Activated CD4-positive, alpha-beta T cell treated with anti-CD3 and anti-CD28 coated beads for 48 hours (primary cell): ENCODE data around the gene BCOR.
A peak's percentile ranks its signal among the peaks of the same experiment; 100 is the strongest.

Experiments used
- DNase-seq: peaks from one replicate; pipeline ENCODE4 v3.0.0-alpha.2; 2020

BCOR gene

DNA sequence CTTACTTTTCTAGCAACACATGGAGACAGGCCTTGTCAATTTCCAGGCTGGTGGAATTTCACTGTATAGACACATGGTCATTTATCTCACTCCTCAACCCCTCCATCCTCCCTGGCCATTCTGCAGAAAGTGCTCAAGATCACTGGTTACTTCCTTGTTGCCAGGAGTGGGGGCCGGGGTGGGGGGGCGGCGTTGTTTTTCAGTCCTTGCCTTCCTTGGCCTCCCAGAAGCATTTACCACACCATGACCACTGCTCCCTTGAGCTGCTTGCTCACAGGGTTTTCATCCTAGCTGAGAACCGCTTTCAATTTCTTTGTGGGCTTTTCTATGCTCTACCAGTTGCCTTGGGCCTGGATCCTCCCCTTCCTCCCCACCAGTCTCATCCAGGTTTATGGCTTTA lies 14.1 kb upstream of the BCOR start:
- DNase-seq, result no peak

GRCh38 chrX:40109288-40110008 lies 11.7 kb upstream of the BCOR start:
- peak; percentile 42 for DNase-seq

GRCh38 chrX:40108959-40109287 lies 11.2 kb upstream of the BCOR start:
- DNase-seq, result peak; percentile 71

GRCh38 chrX:40108162-40108958 lies 10.6 kb upstream of the BCOR start:
- DNase-seq, result peak; percentile 13

- peak; percentile 53 for DNase-seq
These were observed 9.8 kb upstream of the BCOR start for GRCh38 chrX:40107291-40108161.

- no peak for DNase-seq
These were observed 9.0 kb upstream of the BCOR start for GRCh38 chrX:40106676-40107290.

- DNase-seq, result peak; percentile 80
These were observed 8.3 kb upstream of the BCOR start for GRCh38 chrX:40105835-40106675.

DNA sequence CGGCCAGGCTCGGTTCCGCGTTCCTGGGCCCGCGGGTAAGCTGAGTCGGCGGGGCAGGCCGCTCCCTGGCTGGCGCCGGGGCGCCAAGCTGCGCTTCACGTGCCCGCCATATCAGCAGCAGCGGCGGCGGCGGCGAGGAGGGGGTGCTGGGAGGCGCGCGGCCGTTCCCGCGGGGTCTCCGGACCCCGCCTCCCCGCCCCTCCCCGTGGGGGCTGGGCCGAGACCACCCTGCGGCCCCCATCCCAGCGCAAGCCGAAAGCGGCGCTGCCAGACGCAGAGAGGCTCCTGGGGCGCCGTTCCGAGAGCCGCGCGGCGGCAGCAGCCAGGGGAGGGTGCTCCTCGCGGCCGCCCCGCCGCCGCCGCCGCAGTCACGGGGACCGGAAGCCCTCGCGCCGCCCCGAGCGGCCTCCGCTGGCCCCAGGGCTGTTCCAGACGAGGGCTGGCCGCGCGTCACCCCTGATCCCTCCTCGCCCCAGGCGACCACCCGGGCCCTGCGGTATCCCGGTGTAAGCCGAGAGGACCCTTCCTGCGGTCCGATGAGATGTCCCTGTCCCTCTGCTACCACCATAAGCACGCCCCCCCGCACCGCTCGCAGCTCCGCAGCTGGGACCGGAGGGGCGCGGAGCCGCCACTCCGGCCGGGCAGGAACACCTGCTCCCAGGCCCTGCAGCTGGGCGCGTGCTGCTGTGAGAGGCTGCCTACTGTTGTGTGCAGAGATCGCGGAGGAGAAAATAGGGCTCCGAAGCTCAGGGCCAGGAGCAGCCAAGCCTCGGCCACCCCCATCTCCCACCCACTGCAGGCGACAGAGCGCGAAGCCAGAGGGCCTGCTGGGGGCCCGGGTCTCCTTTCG lies 7.5 kb upstream of the BCOR start:
- peak; percentile 32 for DNase-seq

DNA sequence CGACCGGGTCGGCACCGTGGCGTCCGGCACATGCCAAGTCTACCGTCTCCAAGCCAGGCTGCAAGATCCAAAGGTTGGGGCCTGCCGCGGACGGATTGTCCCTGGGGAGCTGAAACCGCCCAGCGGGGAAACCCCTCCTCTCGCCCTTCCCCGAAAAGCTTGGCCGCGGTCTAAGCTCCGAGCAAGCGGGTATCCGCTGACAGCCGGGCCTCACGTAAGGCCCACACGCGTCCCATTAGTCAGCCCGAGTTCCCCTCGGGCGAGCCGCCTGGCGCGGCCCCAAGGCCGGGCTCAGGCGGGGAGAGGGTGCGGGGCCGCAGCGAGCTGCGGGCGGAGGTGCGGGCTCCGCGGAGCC lies 6.8 kb upstream of the BCOR start:
- DNase-seq, result peak; percentile 34

GRCh38 chrX:40103565-40104323 lies 6.0 kb upstream of the BCOR start:
- DNase-seq, result no peak

DNA sequence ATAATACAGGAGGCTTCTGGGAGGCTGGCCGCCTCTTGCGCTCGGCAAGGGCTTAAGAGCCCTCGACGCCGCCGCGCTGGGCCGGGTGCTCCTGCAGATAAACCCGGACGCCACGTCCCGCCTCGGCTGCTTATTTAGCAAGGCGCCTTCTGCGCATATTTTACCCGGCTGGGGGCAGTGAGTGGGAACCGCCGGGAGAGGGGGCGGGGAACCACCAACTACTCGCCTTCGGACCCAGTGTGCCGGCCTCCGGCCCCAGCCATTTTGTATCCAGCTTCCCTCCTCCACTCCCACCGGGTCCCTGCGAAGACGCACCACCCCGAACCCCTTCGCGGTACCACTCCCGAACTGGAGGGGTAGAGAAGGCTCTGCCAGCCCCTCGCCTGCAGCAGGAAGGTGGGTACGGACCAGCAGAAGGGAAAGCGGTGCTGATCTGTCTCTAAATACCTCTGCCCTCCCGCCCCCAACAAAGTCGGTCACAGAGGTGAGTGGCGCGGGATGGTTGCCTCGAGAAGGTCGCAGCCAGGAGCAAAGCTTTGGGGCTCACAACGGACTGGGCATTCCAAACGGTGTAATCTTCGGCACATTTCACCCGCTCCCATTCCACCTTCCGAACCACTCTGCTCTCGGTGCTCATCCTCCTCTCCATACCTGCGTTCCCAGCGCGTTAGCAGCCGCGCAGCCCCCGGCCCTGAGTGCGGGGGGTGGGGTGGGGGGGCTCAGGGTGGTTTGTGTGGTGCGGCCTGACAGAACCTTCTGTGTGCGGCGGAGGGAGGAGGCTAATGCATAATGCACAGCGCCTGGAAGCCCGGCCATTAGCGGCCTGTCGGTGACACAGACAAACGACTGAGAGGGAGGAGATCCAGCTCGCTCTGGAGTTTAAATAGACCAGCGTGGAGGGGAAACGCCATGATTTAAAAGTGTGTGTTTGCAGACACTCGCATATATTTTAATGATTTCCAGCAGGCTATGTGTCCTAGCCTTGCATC lies 4.9 kb upstream of the BCOR start:
- DNase-seq, result no peak

DNA sequence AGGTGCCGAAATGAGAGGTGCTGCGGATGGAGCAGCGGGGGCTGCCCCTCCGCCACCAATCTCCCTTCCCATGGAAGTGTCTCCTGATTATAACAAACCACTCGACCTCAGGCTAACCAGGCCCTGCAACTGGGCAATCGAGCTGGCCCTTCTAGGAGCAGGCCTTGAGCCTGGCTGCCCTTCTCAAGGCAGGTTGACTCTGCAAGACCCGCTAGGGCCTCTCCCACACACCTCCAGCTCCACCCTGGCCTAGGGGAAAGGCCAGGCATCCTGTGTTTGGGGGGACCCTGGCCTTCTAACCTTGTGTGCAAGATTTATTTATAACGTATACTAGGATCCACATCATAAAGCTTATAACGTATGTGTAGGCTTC lies 3.7 kb upstream of the BCOR start:
- no peak for DNase-seq

DNA sequence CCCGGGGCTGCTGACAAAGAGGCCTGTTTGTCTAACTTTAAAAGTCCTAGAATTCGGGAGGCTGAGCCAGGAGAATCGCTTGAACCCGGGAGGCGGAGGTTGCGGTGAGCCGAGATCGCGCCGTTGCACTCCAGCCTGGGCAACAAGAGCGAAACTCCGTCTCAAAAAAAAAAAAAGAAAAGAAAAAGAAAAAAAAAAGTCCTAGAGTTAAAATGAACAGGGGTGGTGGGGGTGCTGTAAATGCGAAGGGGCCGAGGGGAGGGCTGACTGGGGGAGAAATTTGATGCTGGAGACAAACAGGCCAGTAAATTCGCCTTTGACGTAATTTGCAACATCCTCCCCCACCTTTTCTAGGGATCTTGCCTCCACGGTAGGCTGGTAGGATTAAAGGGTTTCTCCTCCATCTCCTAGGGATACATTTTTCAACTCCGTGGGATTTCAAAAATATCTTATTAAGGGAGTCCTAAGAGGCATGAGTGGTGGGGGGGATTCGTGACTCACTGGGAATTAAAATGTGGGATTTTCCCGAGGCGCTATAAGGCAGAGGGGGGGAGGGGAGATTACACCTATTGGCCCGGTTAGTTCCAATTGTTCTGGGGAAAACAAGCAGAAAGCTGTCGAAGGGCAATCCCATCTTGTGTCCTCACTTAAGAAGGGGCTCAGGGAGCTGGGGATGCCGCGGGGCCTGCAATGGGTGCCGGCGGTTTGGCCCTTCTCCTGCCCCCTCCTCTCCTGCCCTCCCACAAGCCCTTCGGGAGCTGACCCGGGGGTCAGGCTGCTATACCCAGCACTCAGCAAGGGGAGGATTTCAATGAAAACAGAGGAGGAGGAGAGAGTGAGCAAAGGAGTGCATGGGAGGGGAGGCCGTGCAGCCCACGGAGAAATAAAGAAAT lies 3.0 kb upstream of the BCOR start:
- no peak for DNase-seq

DNA sequence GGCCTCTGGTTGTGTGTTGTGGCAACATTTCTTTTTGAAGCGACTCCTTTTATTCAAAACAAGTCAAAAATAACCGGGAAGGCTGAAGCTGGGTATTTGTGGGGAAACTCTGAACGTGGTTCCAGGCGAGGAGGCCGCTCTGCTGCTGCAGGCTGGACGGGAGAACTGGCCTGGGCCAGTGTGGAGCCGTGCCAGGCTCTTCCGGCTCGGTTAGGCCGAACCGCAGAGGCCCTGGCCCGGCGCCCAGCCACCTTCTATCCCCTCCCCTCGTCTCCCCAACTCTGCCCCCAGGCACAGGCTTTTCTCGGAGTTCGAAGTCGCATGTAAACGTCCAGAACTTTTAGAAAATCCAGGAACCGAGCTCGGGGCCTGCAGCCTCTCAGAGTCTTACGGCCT lies 2.4 kb upstream of the BCOR start:
- DNase-seq, result no peak

- DNase-seq, result peak; percentile 58
These were observed 1.5 kb upstream of the BCOR start for GRCh38 chrX:40099055-40099958.

GRCh38 chrX:40098264-40099054 lies 701 bp upstream of the BCOR start:
- DNase-seq, result peak; percentile 61
